SIG-M5 (cell line): ENCODE measurements around the gene GALNT6.
A peak's percentile ranks its signal among the peaks of the same experiment; 100 is the strongest.
"Not testable (repeated sequence)": the region's sequence is repeated elsewhere in the genome, so short reads cannot be mapped to it uniquely, and the experiment has no call there.

Experiments used
- DNase-seq: peaks from one replicate; lab custom pipeline; 2025; lab: John Stamatoyannopoulos, UW

Gene GALNT6

DNA sequence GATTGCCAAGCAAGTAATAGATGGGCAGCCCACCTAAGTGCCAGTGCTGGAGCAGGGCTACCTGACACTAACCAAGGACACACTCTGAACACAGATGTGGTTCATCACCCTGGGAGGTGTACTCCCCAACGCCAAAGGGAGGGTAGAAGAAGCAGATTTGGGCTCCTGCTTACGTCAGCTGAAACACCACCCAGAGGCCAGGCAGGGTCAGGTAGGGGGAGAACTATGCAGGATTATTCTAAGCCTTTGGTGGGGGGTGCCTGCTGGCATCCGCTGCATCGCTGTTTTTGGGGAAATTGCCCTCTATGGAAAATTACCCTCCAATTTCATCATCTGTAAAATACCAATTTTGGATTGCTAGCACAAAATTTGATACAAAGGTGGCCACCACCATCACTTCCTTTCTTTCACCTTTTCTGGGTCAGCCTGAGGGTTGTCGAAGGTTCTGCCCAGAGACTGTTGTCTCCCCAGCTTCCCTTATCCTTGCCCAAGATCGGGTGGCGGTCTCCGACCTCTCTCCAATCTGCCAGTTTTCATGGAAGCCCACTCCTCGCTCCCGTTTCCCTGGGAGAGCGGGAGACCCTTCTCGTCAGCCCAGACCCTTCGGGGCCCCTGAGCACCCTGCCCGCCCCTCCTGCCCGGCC is 67.8 kb downstream of the GALNT6 start:
- no peak for DNase-seq

DNA sequence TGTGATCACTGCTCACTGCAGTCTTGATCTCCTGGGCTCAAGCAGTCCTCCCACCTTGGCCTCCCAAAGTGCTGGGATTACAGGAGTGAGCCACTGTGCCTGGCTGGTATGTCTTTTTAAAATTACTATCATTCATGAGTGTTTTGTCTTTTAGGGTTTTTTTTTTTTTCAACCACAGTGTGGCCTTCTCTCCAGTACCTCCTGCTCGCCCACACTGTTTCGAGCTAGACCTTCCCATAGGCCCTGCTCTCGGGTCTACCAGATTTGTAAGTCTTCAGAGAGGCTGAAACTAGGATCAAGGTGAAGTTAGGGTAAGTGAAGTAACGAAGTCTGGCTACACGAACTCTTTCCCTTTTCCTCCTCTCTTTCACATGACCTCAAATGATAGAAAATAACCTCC is 68.8 kb downstream of the GALNT6 start:
- no peak for DNase-seq

DNA sequence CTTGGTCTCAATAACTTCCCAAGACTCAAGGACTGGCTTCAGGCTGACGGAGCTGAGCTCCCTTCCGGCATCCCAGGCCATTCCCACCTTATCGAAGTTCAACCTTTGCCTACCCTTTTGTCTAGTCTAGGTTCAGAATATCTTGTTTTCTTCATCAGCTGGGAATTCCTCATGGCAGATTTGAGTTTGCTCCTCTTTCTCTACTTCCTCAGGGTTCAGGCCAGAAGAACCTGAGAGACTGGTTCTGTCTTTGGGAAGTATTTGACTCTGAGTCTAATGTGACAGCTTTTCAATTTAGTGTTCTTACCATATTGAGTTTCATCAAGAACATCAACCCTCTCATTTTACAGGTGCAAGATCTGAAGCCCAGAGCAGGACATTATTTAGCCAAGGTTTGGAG is 69.3 kb downstream of the GALNT6 start:
- DNase-seq, result no peak

- DNase-seq, result no peak
These were observed 70.4 kb downstream of the GALNT6 start for GRCh38 chr12:51320695-51321320.

DNA sequence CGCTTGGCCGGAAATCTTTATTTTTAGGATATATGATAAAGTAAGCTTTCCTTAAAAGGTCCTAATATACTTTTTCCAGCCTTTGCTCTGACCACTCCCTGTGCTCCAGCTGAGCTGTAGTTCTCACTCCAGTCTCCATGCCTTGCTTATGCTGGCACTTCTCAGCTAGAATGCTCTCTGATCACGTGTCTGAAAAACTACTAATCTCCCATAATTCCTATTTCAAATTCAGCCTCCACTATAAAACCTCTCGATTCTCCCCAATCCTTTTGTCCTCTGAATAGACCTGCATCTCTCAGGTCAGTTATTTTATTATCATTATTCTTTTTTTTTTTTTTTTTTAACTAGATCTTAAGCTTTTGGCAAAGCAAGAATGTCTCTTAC is 70.9 kb downstream of the GALNT6 start:
- DNase-seq, result no peak

- peak; percentile 45 for DNase-seq
These were observed 72.2 kb downstream of the GALNT6 start for GRCh38 chr12:51318846-51319599.

DNA sequence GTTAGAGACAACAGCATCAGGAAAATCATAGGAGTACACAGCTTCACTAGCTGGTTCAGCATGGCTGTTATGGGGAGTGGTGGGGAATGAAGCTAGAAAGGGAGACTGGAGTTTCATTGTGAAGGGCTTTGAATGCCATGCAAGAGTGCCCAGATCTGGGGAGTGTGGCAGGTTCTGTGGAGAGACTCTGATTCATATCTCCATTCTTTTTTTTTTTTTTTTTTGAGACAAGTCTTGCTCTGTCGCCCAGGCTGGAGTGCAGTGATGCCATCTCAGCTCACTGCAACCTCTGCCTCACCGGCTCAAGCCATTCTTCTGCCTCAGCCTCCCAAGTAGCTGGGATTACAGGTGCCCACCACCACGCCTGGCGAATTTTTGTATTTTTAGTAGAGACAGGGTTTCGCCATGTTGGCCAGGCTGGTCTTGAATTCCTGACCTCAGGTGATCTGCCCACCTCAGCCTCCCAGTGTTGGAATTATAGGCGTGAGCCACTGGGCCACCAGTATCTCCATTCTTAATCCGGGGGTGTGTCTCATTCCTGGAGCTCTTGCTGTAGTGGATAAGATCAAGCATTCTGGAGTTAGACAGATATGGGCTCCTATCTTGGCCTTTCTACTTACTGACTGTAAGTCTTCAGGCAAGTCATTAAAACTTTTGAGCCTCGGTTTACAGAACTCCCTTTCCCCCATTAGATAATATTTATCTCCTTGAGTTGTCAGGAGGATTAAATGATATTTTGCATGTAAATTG is 73.0 kb downstream of the GALNT6 start:
- not testable (repeated sequence) for DNase-seq

DNA sequence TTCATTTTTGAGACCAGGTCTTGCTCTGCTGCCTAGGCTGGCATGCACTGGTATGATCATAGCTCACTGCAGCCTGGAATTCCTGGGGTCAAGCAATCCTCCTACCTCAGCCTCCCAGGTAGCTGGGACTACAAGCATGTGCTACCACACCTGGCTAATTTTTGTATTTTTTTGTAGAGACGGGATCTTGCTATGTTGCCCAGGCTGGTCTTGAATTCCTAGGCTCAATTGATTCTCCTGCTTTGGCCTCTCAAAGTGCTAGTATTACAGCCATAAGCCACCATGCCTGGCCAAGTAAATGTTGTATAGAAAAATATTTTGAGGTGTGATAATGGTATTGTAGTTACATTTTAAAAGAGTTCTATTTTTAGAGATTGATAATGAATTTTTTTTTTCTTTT is 79.8 kb downstream of the GALNT6 start:
- no peak for DNase-seq

DNA sequence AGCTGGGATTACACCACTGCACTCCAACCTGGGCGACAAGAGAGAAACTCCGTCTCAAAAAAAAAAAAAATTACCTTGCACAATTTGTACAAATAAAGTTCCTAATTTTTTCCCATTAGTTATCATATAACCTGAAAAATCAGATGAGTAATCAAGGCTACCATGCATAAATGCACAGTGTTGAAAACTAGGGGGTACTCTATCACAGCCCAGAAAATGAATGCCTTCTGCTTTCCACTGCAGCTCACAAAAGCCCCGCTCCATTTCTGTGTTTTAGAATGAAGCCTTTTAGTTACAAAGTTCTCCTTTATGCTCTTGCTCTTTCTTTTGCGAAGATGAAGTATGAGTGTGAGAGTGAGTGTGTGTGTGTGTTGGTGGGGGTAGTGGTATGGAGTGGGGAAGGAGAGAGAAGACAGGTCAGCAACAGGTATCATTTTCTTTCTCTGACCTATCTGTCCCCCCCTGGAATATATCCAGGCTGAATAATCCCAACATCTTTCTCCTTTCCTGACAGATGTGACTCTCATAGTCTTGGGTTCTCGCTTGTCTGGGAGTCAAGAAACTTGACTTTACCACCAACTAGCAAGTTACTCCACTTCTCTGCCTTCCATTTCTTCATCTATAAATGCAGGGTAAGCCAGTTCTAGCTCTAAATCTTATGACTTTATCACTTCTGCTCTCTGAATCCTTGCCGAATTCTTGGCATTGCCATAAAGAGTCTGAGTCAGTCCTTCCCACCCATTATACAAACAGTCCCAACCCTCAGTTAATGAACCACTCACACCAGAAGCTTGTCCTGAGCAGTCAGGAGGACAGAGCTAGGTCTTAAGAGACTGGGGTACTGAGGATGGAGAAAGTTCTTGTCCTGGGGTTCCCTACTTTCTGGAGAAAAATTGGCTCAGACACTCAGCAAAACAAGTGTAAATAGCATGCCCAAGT is 83.3 kb downstream of the GALNT6 start:
- DNase-seq, result no peak

DNA sequence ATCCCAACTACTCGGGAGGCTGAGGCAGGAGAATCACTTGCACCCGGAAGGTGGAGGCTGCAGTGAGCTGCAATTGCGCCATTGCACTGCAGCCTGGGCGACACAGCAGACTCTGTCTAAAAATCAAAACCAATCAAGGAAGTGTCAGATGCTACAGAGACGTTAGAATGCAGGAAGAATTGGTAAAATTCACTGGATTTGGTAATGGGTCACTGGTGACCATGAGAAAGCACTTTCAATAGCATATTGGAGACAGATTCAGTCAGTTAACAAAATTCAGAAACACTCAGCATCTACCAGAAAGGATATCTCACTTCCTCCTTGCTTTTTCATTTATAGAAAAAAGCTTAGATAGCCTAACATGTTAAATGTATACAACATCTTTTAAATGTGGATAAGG is 84.7 kb downstream of the GALNT6 start:
- no peak for DNase-seq
